Measurements from ENCODE around the gene CFAP107. TPM values are rescaled to one million over a fixed set of nuclear protein-coding genes. Genes with fewer than 3 reads are reported as not detected.

CFAP107 gene
- total and polyA plus RNA-seq, 4 donors, result not detected

DNA sequence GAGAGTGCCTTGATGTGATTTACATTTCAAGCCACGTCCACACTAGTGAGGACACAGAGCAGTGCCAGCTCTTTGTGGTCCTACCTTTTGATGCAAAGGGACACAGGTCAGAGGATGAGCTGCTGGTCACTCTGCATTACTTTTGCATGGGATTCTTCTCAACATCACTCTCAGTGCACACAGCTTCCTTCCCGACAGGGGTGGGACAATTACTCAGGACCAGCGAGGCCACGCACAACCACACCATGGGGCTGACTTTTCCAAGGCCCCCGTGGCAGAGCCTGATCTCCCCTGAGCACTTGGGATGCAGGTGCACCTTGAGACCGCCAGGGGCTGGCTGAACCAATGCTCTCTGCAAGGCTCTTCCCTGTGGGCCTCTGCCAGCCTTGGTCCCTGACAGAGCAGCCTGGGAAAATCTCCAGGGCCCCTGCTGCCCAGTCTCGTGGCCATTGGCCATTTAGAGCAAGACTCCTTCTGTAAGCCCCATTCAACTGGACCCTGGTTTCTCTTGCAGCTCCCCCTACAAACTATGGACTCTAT is 14.3 kb downstream of the CFAP107 start:
- Histone ChIP-seq H3K9ac (ENCODE audit: low read depth in 1 of 2, low read length in 2 of 2) (no peak overlapping the region), H3K9me3 (ENCODE audit: control insufficient read depth in 4 of 4, low read length in 3 of 4) (no peaks in the 10 kb centered on the region), H3K27ac (ENCODE audit: low read depth in 1 of 2, low read length in 2 of 2) (no peak overlapping the region), H3K4me3 (ENCODE audit: low read depth in 1 of 3, low read length in 3 of 3) (no peak overlapping the region), H3K27me3 (ENCODE audit: control insufficient read depth in 4 of 4, insufficient read depth in 4 of 4, low read length in 3 of 4) (peaks cover 0 to 6% (median 2%) of the 10 kb centered on the region in 4 donors), H3K4me1 (ENCODE audit: control insufficient read depth in 4 of 4, insufficient read depth in 4 of 4, low read length in 3 of 4) (no peaks in the 10 kb centered on the region), H3K36me3 (ENCODE audit: control insufficient read depth in 4 of 4, insufficient read depth in 3 of 4, low read depth in 1 of 4, low read length in 3 of 4) (no peaks in the 10 kb centered on the region)
- TF ChIP-seq SP1 (IDR thresholded peaks at IDR 0.05), result no peak
- no peak for DNase-seq (ENCODE audit: low spot score)
- 61% methylated on average over 7 of the region's 7 CpGs for WGBS

DNA sequence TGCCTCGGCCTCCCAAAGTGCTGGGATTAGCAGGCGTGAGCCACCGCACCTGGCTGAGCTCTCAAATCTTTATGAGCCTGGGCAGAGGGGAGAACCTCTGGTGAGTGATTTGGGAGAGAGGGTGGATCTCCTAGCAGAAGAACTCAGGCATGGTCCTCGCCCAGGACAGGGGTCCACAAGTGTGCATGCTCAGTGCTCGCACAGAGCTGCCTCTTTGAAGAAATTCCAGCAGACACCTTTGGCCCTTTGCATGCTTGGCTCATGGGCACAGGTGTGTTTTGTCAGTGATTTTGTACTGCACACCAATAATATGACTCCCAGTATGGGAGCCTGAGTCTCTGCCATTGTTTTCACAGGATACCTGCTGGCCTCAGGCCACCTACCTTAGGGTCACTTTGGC is 15.8 kb downstream of the CFAP107 start:
- DNase-seq (ENCODE audit: low spot score), result no peak
- H3K9ac ChIP-seq (ENCODE audit: low read depth in 1 of 2, low read length in 2 of 2), result no peak overlapping the region
- no peak for TF ChIP-seq JUND (IDR thresholded peaks at IDR 0.05)
- TF ChIP-seq, protein P1, sequence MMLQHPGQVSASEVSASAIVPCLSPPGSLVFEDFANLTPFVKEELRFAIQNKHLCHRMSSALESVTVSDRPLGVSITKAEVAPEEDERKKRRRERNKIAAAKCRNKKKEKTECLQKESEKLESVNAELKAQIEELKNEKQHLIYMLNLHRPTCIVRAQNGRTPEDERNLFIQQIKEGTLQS (IDR thresholded peaks at IDR 0.05), result no peak
- no peak for TF ChIP-seq FOXA2 (IDR thresholded peaks at IDR 0.05)
- no peak for TF ChIP-seq EGR1 (IDR thresholded peaks at IDR 0.05; ENCODE audit: low read depth in 2 of 2)
- no peak for TF ChIP-seq GABPA (IDR thresholded peaks at IDR 0.05 in 1 of 2, conservative IDR thresholded peaks at IDR 0.05 in 1 of 2)
- no peak for TF ChIP-seq FOXA1 (IDR thresholded peaks at IDR 0.05)
- TF ChIP-seq NR2F2 (IDR thresholded peaks at IDR 0.05), result no peak
- no peak for TF ChIP-seq YY1 (IDR thresholded peaks at IDR 0.05)
- TF ChIP-seq SP1 (IDR thresholded peaks at IDR 0.05), result no peak
- H3K27ac ChIP-seq (ENCODE audit: low read depth in 1 of 2, low read length in 2 of 2), result no peak overlapping the region
- H3K36me3 ChIP-seq (ENCODE audit: control insufficient read depth in 4 of 4, insufficient read depth in 3 of 4, low read depth in 1 of 4, low read length in 3 of 4), result no peaks in the 10 kb centered on the region
- no peaks in the 10 kb centered on the region for H3K4me1 ChIP-seq (ENCODE audit: control insufficient read depth in 4 of 4, insufficient read depth in 4 of 4, low read length in 3 of 4)
- no peak overlapping the region for H3K4me3 ChIP-seq (ENCODE audit: low read depth in 1 of 3, low read length in 3 of 3)
- no peaks in the 10 kb centered on the region for H3K9me3 ChIP-seq (ENCODE audit: control insufficient read depth in 4 of 4, low read length in 3 of 4)
- H3K27me3 ChIP-seq (ENCODE audit: control insufficient read depth in 4 of 4, insufficient read depth in 4 of 4, low read length in 3 of 4), result peaks cover 0 to 6% (median 2%) of the 10 kb centered on the region in 4 donors
- WGBS, result 82% methylated on average over 5 of the region's 5 CpGs

DNA sequence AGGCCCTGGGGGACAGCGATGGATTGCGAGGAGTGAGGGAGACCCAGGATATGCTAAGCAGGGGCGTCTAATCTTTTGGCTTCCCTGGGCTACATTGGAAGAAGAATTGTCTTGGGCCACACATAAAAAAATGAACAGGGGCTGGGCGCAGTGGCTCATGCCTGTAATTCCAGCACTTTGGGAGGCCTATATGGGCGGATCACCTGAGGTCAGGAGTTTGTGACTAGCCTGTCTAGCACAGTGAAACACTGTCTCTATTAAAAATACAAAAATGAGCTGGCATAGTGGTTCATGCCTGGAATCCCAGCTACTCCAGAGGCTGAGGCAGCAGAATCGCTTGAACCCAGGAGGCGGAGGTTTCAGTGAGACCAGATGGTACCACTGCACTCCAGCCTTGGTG is 16.8 kb downstream of the CFAP107 start:
- H3K9ac ChIP-seq (ENCODE audit: low read depth in 1 of 2, low read length in 2 of 2), result no peak overlapping the region
- no peak overlapping the region for H3K4me3 ChIP-seq (ENCODE audit: low read depth in 1 of 3, low read length in 3 of 3)
- H3K9me3 ChIP-seq (ENCODE audit: control insufficient read depth in 4 of 4, low read length in 3 of 4), result no peaks in the 10 kb centered on the region
- H3K27ac ChIP-seq (ENCODE audit: low read depth in 1 of 2, low read length in 2 of 2), result no peak overlapping the region
- WGBS, result 79% methylated on average over 7 of the region's 7 CpGs
- no peak for TF ChIP-seq RAD21 (IDR thresholded peaks at IDR 0.05)
- no peak for TF ChIP-seq NR2F2 (IDR thresholded peaks at IDR 0.05)
- TF ChIP-seq HNF4G (IDR thresholded peaks at IDR 0.05), result no peak
- TF ChIP-seq, protein P1 (IDR thresholded peaks at IDR 0.05), result no peak
- TF ChIP-seq, protein P2, sequence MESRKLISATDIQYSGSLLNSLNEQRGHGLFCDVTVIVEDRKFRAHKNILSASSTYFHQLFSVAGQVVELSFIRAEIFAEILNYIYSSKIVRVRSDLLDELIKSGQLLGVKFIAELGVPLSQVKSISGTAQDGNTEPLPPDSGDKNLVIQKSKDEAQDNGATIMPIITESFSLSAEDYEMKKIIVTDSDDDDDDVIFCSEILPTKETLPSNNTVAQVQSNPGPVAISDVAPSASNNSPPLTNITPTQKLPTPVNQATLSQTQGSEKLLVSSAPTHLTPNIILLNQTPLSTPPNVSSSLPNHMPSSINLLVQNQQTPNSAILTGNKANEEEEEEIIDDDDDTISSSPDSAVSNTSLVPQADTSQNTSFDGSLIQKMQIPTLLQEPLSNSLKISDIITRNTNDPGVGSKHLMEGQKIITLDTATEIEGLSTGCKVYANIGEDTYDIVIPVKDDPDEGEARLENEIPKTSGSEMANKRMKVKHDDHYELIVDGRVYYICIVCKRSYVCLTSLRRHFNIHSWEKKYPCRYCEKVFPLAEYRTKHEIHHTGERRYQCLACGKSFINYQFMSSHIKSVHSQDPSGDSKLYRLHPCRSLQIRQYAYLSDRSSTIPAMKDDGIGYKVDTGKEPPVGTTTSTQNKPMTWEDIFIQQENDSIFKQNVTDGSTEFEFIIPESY (IDR thresholded peaks at IDR 0.05), result no peak
- no peak for TF ChIP-seq SP1 (IDR thresholded peaks at IDR 0.05)
- TF ChIP-seq EGR1 (IDR thresholded peaks at IDR 0.05; ENCODE audit: low read depth in 2 of 2), result no peak
- no peak for TF ChIP-seq RXRA (IDR thresholded peaks at IDR 0.05)
- no peak for TF ChIP-seq JUND (IDR thresholded peaks at IDR 0.05)
- no peak for TF ChIP-seq YY1 (IDR thresholded peaks at IDR 0.05)
- H3K27me3 ChIP-seq (ENCODE audit: control insufficient read depth in 4 of 4, insufficient read depth in 4 of 4, low read length in 3 of 4), result peaks cover 0 to 6% (median 1%) of the 10 kb centered on the region in 4 donors
- no peaks in the 10 kb centered on the region for H3K4me1 ChIP-seq (ENCODE audit: control insufficient read depth in 4 of 4, insufficient read depth in 4 of 4, low read length in 3 of 4)
- no peak for DNase-seq (ENCODE audit: low spot score)
- no peaks in the 10 kb centered on the region for H3K36me3 ChIP-seq (ENCODE audit: control insufficient read depth in 4 of 4, insufficient read depth in 3 of 4, low read depth in 1 of 4, low read length in 3 of 4)
